GM12891 (cell line): Measurements from ENCODE around the gene IL1RAPL1.

Source experiments
- DNase-seq: peaks from one replicate; pipeline ENCODE4 v3.0.0; 2011; ENCODE audit warnings: low spot score; ENCODE audit not compliant: insufficient read length
- FAIRE-seq: peaks from 2 replicates; lab custom pipeline; 2011; peaks lifted over from hg19 to GRCh38; lab: Jason Lieb, UNC
- PAX5 ChIP-seq: IDR thresholded peaks from 2 replicates; pipeline ENCODE4 v1.6.1; 2011; ENCODE audit warnings: low read length, moderate library complexity, mild to moderate bottlenecking; ENCODE audit not compliant: insufficient read depth, severe bottlenecking
- POLR2A ChIP-seq: IDR thresholded peaks from 2 replicates; pipeline ENCODE4 v1.6.1; 2011; ENCODE audit warnings: low read depth, low read length, control low read depth
- POLR2AphosphoS5 ChIP-seq: IDR thresholded peaks from 2 replicates; pipeline ENCODE4 v1.6.1; 2011; ENCODE audit warnings: low read depth, low read length, control low read depth
- POU2F2 ChIP-seq: IDR thresholded peaks from 2 replicates; pipeline ENCODE4 v1.6.1; 2011; ENCODE audit warnings: low read depth, mild to moderate bottlenecking, control low read depth, low read length, moderate library complexity
- SPI1 ChIP-seq: IDR thresholded peaks from 2 replicates; pipeline ENCODE4 v1.6.1; 2011; ENCODE audit warnings: low read depth, low read length, control low read depth
- TAF1 ChIP-seq: IDR thresholded peaks from 2 replicates; pipeline ENCODE4 v1.6.1; 2011; ENCODE audit warnings: low read depth, low read length, control low read depth

Gene IL1RAPL1

GRCh38 chrX:28888416-28888815 is 301.2 kb downstream of the IL1RAPL1 start:
- DNase-seq: no peak
- FAIRE-seq: no peak
- no peak for TF ChIP-seq PAX5
- no peak for TF ChIP-seq POLR2A
- TF ChIP-seq TAF1: no peak
- no peak for TF ChIP-seq SPI1
- TF ChIP-seq POU2F2: no peak
- TF ChIP-seq POLR2AphosphoS5: no peak

GRCh38 chrX:28889591-28890090 is 302.4 kb downstream of the IL1RAPL1 start:
- FAIRE-seq (no peak), DNase-seq (no peak)
- TF ChIP-seq POLR2A (no peak), POLR2AphosphoS5 (no peak), PAX5 (no peak), SPI1 (no peak), TAF1 (no peak), POU2F2 (no peak)

- DNase-seq (no peak), FAIRE-seq (no peak)
- TF ChIP-seq SPI1 (no peak), POU2F2 (no peak), TAF1 (no peak), POLR2A (no peak), PAX5 (no peak), POLR2AphosphoS5 (no peak)
Measured at GRCh38 chrX:28901637-28902036, 314.4 kb downstream of the IL1RAPL1 start.

GRCh38 chrX:28910487-28910886 is 323.2 kb downstream of the IL1RAPL1 start:
- TF ChIP-seq POLR2A: no peak
- TF ChIP-seq PAX5: no peak
- DNase-seq (no peak), FAIRE-seq (no peak)

- no peak for FAIRE-seq
- no peak for DNase-seq
- no peak for TF ChIP-seq POLR2A
- TF ChIP-seq POU2F2: no peak
- no peak for TF ChIP-seq POLR2AphosphoS5
- TF ChIP-seq SPI1: no peak
- TF ChIP-seq PAX5: no peak
- TF ChIP-seq TAF1: no peak
Measured at GRCh38 chrX:28920153-28920943, 333.1 kb downstream of the IL1RAPL1 start.

- no peak for TF ChIP-seq POLR2AphosphoS5
- no peak for TF ChIP-seq TAF1
- no peak for TF ChIP-seq POU2F2
- TF ChIP-seq POLR2A: no peak
- no peak for TF ChIP-seq SPI1
- no peak for TF ChIP-seq PAX5
- FAIRE-seq (no peak), DNase-seq (no peak)
Measured at GRCh38 chrX:28922106-28922505, 334.9 kb downstream of the IL1RAPL1 start.

GRCh38 chrX:28946846-28947245 is 359.6 kb downstream of the IL1RAPL1 start:
- TF ChIP-seq POU2F2: no peak
- TF ChIP-seq SPI1: no peak
- TF ChIP-seq POLR2A: no peak
- TF ChIP-seq TAF1: no peak
- no peak for TF ChIP-seq PAX5
- no peak for TF ChIP-seq POLR2AphosphoS5
- FAIRE-seq: no peak
- DNase-seq: no peak

- FAIRE-seq: no peak
- no peak for DNase-seq
- TF ChIP-seq SPI1: no peak
- no peak for TF ChIP-seq PAX5
- TF ChIP-seq POLR2A: no peak
- no peak for TF ChIP-seq POLR2AphosphoS5
- no peak for TF ChIP-seq TAF1
- no peak for TF ChIP-seq POU2F2
Measured at GRCh38 chrX:28960063-28960462, 372.8 kb downstream of the IL1RAPL1 start.

GRCh38 chrX:28966331-28966730 is 379.1 kb downstream of the IL1RAPL1 start:
- TF ChIP-seq SPI1 (no peak), TAF1 (no peak), POU2F2 (no peak), PAX5 (no peak), POLR2A (no peak), POLR2AphosphoS5 (no peak)
- FAIRE-seq: no peak

GRCh38 chrX:28969126-28969525 is 381.9 kb downstream of the IL1RAPL1 start:
- FAIRE-seq (no peak), DNase-seq (no peak)
- TF ChIP-seq POLR2AphosphoS5 (no peak), POLR2A (no peak), TAF1 (no peak), PAX5 (no peak), POU2F2 (no peak), SPI1 (no peak)

More at GRCh38 chrX:28966331-28966730, 379.1 kb downstream of the IL1RAPL1 start:
- no peak for DNase-seq
